GM19239 (cell line): Measurements from ENCODE around the gene UFD1.

Source experiments
- DNase-seq: peaks from one replicate; pipeline ENCODE4 v3.0.0; 2011; ENCODE audit warnings: low spot score; ENCODE audit not compliant: insufficient read length
- FAIRE-seq: peaks from 2 replicates; lab custom pipeline; 2011; peaks lifted over from hg19 to GRCh38; lab: Jason Lieb, UNC

UFD1 gene

GRCh38 chr22:19405652-19406051 is 73.3 kb downstream of the UFD1 start:
- no peak for FAIRE-seq

GRCh38 chr22:19405133-19405532 is 73.9 kb downstream of the UFD1 start:
- FAIRE-seq (no peak), DNase-seq (no peak)

More at GRCh38 chr22:19405652-19406051, 73.3 kb downstream of the UFD1 start:
- no peak for DNase-seq

GRCh38 chr22:19404676-19405075 is 74.3 kb downstream of the UFD1 start:
- DNase-seq, result no peak
- FAIRE-seq, result no peak

GRCh38 chr22:19402642-19403191 is 76.3 kb downstream of the UFD1 start:
- no peak for FAIRE-seq
- no peak for DNase-seq

GRCh38 chr22:19401483-19401882 is 77.5 kb downstream of the UFD1 start:
- no peak for FAIRE-seq

GRCh38 chr22:19400881-19401280 is 78.1 kb downstream of the UFD1 start:
- DNase-seq (no peak), FAIRE-seq (no peak)

More at GRCh38 chr22:19401483-19401882, 77.5 kb downstream of the UFD1 start:
- DNase-seq, result no peak
